ENCODE results near the gene EPHA8. TPM values are rescaled to one million over a fixed set of nuclear protein-coding genes. Genes with fewer than 3 reads are reported as not detected.

EPHA8 gene
- total RNA-seq, 1 experiment from 2014 or later, result not detected

DNA sequence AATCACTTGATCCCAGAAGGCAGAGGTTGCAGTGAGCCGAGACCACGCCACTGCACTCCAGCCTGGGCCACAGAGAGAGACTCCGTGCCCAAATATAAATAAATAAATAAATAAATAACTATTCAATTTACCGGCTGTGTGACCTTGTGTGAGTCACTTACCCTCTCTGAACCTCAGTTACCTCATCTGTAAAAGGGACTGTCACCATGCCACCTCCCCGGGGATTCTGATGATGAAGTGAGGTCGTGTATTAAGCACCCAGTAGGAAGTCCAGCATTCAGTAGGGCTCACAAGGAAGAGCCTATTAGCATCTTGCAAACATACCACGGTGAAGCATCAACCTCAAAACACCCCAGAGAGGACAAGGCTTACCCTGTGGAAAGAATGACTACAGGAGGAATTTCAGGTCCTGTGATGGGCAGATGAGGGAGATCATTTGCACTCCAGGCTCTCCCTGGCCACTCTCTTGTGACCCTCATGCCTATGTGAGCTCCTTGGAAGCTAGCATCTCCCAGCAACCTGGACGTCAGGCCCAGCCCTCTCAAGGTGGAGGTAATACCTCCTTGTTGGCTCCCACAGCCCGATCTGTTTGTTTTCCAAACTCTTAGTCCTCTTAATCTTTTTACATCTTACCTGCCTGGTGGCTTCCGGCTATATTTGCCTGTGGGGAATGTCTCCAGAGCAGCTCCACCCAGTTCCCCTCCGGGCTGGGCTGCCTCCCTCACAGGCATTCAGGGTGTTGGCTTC lies 65.6 kb downstream of the EPHA8 start:
- intact Hi-C loops (cut with micrococcal nuclease; ENCODE audit: unreplicated experiment), result no loop called here
- ChIA-PET POLR2A (ENCODE audit: unreplicated experiment) (no interaction called here), CTCF (no interaction called here)
- Histone ChIP-seq H3K4me1 (replicated peaks; ENCODE audit: insufficient read depth) (no peaks in the 10 kb centered on the region), H3K27ac (no peak overlapping the region), H4K20me1 (ENCODE audit: insufficient read depth) (no peaks in the 10 kb centered on the region), H2AFZ (no peak overlapping the region), H3K79me2 (ENCODE audit: low read depth) (no peaks in the 10 kb centered on the region), H3K27me3 (ENCODE audit: insufficient read depth, low read depth) (peaks cover 51% of the 10 kb centered on the region), H3K4me2 (no peak overlapping the region), H3K9me3 (ENCODE audit: insufficient read depth, low read depth) (no peaks in the 10 kb centered on the region), H3F3A (ENCODE audit: insufficient read depth, low read depth) (no peaks in the 10 kb centered on the region), H3K4me3 (no peak overlapping the region), H3K36me3 (ENCODE audit: low read depth) (no peaks in the 10 kb centered on the region), H3K9me2 (ENCODE audit: insufficient read depth) (no peaks in the 10 kb centered on the region)
- BruUV-seq (replicated peaks), result no TSS peak
- TF ChIP-seq, protein P1, sequence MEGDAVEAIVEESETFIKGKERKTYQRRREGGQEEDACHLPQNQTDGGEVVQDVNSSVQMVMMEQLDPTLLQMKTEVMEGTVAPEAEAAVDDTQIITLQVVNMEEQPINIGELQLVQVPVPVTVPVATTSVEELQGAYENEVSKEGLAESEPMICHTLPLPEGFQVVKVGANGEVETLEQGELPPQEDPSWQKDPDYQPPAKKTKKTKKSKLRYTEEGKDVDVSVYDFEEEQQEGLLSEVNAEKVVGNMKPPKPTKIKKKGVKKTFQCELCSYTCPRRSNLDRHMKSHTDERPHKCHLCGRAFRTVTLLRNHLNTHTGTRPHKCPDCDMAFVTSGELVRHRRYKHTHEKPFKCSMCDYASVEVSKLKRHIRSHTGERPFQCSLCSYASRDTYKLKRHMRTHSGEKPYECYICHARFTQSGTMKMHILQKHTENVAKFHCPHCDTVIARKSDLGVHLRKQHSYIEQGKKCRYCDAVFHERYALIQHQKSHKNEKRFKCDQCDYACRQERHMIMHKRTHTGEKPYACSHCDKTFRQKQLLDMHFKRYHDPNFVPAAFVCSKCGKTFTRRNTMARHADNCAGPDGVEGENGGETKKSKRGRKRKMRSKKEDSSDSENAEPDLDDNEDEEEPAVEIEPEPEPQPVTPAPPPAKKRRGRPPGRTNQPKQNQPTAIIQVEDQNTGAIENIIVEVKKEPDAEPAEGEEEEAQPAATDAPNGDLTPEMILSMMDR (conservative IDR thresholded peaks at IDR 0.05), result no peak
- TF ChIP-seq EZH2 (IDR thresholded peaks at IDR 0.05; ENCODE audit: low read depth), result no peak
- DNase-seq, result peak in 1 of 2 experiments; percentile 16

DNA sequence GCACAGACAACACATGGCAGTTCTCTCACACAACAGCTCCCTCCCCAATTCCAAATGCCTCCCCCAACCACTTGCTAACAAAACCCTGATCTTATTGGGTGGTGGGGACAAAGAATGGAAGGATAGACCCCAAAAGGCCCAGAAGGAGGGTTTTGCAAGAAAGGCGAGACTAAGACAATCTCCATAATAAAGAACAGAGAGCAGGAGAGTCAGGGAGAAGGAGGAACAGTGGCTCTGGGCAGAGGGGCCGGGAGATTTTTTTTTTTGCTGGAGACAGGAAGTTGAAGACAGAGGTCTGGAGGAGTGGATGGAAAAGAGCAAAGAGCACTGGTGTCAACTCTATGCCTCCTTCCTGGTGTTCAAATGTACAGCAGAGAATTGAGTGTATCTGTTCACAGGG lies 66.6 kb downstream of the EPHA8 start:
- CTCF ChIA-PET, result no interaction called here
- no peak for DNase-seq
- Histone ChIP-seq H3K27ac (no peak overlapping the region), H4K20me1 (ENCODE audit: insufficient read depth) (no peaks in the 10 kb centered on the region), H2AFZ (no peak overlapping the region), H3K4me1 (replicated peaks; ENCODE audit: insufficient read depth) (no peaks in the 10 kb centered on the region), H3K79me2 (ENCODE audit: low read depth) (no peaks in the 10 kb centered on the region), H3K9me3 (ENCODE audit: insufficient read depth, low read depth) (no peaks in the 10 kb centered on the region), H3K4me3 (no peak overlapping the region), H3K27me3 (ENCODE audit: insufficient read depth, low read depth) (peaks cover 49% of the 10 kb centered on the region), H3K4me2 (no peak overlapping the region), H3F3A (ENCODE audit: insufficient read depth, low read depth) (no peaks in the 10 kb centered on the region), H3K9me2 (ENCODE audit: insufficient read depth) (no peaks in the 10 kb centered on the region), H3K36me3 (ENCODE audit: low read depth) (no peaks in the 10 kb centered on the region)
- POLR2A ChIA-PET (ENCODE audit: unreplicated experiment), result no interaction called here
- no TSS peak for BruUV-seq (replicated peaks)
- TF ChIP-seq EZH2 (IDR thresholded peaks at IDR 0.05; ENCODE audit: low read depth), result no peak
- TF ChIP-seq, protein P1 (conservative IDR thresholded peaks at IDR 0.05), result no peak
- intact Hi-C loops (cut with micrococcal nuclease; ENCODE audit: unreplicated experiment), result no loop called here

DNA sequence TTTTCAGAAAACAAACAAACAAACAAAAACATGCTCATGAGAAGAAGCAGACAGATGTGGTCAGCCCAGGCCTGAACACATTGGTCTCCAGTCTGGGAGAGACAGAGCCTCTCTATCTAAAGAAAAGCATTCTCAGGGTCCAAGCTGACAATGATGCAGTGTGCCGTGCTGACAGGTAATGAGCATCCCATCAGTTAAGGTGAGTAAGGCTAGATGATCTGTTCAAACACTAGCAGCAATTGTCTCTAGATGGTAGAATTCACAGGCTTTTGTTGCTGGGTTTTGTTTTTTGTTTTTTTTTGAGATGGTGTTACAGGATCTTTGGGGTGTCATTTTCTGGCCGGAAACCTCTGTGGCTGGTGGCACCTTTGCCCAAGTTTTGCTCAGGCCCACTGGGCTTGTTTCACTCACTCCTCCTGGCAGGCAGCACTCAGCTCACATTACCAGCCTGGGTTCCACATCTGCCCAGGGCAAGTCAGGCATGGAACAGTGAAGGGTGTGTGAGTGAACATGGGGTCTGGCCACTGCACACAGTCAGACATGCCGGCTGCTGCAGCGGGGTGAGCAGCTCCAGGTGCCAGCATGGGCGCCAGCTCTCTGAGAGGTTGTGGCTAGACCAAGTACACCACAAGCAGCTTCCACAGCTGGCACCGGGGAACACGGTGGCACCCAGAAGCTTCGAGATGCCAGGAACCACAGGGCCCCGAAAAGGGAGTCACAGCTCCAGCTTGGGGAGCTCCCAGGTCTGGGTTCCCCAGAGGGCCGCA lies 70.6 kb downstream of the EPHA8 start:
- H4K20me1 ChIP-seq (ENCODE audit: insufficient read depth), result no peaks in the 10 kb centered on the region
- H3F3A ChIP-seq (ENCODE audit: insufficient read depth, low read depth), result no peaks in the 10 kb centered on the region
- H3K27me3 ChIP-seq (ENCODE audit: insufficient read depth, low read depth), result peaks cover 29% of the 10 kb centered on the region
- H2AFZ ChIP-seq, result no peak overlapping the region
- no peak overlapping the region for H3K4me2 ChIP-seq
- no peaks in the 10 kb centered on the region for H3K9me2 ChIP-seq (ENCODE audit: insufficient read depth)
- no peaks in the 10 kb centered on the region for H3K9me3 ChIP-seq (ENCODE audit: insufficient read depth, low read depth)
- no peaks in the 10 kb centered on the region for H3K4me1 ChIP-seq (replicated peaks; ENCODE audit: insufficient read depth)
- DNase-seq, result no peak
- H3K79me2 ChIP-seq (ENCODE audit: low read depth), result no peaks in the 10 kb centered on the region
- intact Hi-C loops (cut with micrococcal nuclease; ENCODE audit: unreplicated experiment), result no loop called here
- TF ChIP-seq EZH2 (IDR thresholded peaks at IDR 0.05; ENCODE audit: low read depth), result no peak
- TF ChIP-seq, protein P1 (conservative IDR thresholded peaks at IDR 0.05), result no peak
- H3K27ac ChIP-seq, result no peak overlapping the region
- no peak overlapping the region for H3K4me3 ChIP-seq
- POLR2A ChIA-PET (ENCODE audit: unreplicated experiment), result no interaction called here
- CTCF ChIA-PET, result no interaction called here
- no TSS peak for BruUV-seq (replicated peaks)
- no peaks in the 10 kb centered on the region for H3K36me3 ChIP-seq (ENCODE audit: low read depth)
